Activated CD4-positive, alpha-beta T cell treated with anti-CD3 and anti-CD28 coated beads for 1 hour (primary cell): ENCODE results near the gene EXOC1L.
A peak's percentile ranks its signal among the peaks of the same experiment; 100 is the strongest.
"Not testable (repeated sequence)": the region's sequence is repeated elsewhere in the genome, so short reads cannot be mapped to it uniquely, and the experiment has no call there.

Experiments used
- DNase-seq: peaks from one replicate; pipeline ENCODE4 v3.0.0-alpha.2; 2020

The EXOC1L gene

GRCh38 chr4:55838952-55839351, 19.4 kb downstream of the EXOC1L start:
- no peak for DNase-seq

- DNase-seq, result no peak
These were observed 21.4 kb downstream of the EXOC1L start for GRCh38 chr4:55840956-55841355.

- not testable (repeated sequence) for DNase-seq
These were observed 22.0 kb downstream of the EXOC1L start for GRCh38 chr4:55841373-55842239.

- DNase-seq, result not testable (repeated sequence)
These were observed 22.7 kb downstream of the EXOC1L start for GRCh38 chr4:55842312-55842711.

- no peak for DNase-seq
These were observed 30.1 kb downstream of the EXOC1L start for GRCh38 chr4:55849724-55850123.

GRCh38 chr4:55851885-55852284, 32.3 kb downstream of the EXOC1L start:
- DNase-seq, result no peak

DNA sequence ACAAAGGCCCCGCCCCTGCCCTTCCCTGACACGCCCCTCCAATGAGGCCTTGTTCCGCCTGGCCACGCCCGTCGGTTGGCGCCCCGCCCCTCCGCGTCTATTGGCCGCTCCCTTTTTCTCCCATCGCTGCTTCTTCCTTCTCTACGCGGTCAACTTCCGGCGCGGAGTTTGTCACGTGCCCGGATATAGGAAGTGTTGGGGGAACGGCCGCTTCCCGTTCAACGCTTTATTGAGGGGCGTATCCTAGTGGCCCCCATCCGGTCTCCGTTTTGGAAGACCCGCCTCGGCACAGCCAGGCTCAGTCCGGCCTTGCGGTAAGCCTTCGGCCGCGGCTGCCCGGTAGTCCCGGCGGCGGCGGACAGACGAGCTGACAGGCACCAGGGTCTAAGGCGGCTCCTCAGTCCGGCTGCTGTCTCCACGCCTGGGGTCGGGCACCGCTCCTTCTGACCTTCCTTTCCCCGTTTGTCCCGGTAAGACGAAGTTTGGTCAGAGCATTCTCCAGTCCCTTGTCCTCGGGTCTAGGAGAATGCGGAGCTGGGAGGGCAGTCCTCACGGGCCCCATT, 34.0 kb downstream of the EXOC1L start, which contains the start of gene EXOC1:
Gene EXOC1, plus strand, starts transcription at position 165 of the 563 bp plus-strand sequence. CDS start 4,676 bp downstream, outside the sequence.
- peak; percentile 92 for DNase-seq

GRCh38 chr4:55854129-55854528, 34.5 kb downstream of the EXOC1L start:
- no peak for DNase-seq

GRCh38 chr4:55857586-55857985, 38.0 kb downstream of the EXOC1L start:
- DNase-seq, result no peak

- DNase-seq, result no peak
These were observed 40.1 kb downstream of the EXOC1L start for GRCh38 chr4:55859711-55860110.

DNA sequence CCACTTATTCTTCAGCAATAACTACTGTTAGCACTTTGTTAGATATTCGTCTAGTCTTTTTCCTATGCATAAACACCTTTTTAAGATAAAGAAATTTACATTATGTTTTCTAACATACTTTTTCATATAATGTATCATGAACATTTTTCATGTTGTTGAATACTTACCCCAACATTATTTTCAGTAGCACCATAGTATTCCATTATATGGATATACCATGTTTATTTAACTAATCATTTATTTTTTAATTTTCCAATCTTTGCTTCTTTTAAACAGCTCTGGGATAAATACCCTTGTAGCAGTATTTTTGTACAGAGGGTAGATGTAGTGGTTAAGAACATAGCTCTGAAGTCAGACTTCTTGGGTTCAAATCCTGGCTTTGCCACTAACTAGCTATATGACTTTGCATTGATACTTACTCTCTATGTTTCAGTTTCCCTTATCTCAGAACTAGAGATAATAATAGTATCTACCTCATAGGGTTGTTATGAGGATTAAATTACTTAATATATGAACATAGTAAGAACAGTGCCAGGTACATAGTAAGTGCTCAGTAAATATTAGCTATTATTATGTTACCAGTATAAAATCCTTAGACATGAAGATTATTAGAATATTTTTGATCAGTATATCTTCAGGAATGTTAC, 45.1 kb downstream of the EXOC1L start:
- no peak for DNase-seq

DNA sequence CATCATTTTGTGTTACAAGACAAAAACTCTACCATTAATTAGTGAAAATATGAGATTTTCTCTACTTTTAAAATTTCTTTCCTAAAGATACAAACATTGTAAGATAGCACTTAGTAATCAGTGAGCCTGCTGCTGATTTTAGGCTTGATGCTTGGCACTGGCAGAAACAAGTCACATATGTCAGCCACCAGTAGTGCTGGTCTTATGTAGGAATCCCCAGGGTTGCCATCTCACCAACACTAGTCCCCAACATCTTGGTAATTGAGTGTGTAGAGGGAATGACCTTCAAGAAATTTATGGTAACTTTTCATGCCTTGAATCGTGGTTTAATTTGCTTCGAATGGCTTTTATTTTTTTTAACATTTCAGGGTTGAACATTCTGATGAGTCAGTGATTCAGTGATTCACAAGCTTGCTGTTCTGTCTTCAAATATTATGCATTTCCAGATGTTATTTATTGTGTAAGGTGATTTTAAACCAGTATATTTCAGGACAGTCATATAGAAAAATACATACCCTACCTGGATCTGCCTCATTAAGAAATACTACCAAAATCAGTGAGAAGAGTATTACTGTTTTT, 45.7 kb downstream of the EXOC1L start:
- no peak for DNase-seq

DNA sequence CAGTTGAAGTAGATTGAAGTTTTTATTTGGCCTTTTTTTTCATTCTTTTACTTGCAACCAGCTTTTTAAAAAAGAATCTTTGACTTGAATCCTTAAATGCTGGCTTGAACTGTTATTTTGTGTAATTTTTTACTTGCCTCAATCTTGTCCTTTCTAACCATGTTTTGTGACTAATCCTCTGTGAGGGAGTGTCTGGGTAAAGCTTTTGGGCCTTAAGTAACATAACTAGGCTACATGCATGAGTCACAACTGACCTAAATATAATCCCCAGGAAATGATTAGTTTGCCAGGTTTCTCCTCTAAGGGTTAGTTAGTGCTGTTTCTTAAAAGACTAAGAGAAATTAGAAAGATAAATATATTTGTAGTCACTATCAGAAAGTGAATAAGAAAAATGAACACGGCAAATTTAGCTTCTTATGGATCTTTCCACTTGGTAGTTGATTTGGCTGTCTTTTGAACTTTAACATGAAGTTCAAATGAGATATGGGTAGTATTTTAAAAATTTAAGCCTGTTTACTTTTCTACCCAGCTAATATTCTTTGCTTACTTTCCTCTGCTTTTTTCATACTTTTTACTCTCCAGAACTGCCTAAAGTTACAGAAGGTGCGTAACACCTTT, 46.8 kb downstream of the EXOC1L start:
- no peak for DNase-seq

GRCh38 chr4:55866973-55867574, 47.5 kb downstream of the EXOC1L start:
- DNase-seq, result no peak

DNA sequence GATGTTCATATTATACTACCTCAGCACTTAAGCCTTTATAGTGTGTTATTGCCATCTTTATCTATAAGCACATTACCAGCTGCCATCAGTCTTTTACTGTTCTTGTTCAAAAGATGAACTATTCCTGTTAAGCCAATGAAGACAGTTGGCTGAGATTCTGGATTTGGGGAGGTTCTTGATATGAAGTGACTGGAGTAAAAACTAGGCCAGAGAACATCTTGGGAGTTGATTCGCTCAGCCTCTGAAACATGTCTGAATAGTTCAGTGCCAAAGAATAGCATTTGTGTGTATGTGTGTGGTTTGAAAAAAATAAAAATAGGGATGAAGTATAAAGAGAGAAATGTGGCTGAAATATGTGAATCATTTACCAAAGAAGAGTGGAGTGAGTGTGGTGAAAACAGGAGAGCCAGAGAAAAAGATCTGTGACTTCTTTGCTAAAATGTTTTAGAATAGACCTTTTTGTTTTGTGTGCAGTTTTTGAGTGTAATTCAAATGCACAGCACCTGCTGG, 49.0 kb downstream of the EXOC1L start:
- no peak for DNase-seq

GRCh38 chr4:55871299-55871800, 51.8 kb downstream of the EXOC1L start:
- DNase-seq, result no peak

GRCh38 chr4:55874831-55875230, 55.2 kb downstream of the EXOC1L start:
- DNase-seq, result no peak

DNA sequence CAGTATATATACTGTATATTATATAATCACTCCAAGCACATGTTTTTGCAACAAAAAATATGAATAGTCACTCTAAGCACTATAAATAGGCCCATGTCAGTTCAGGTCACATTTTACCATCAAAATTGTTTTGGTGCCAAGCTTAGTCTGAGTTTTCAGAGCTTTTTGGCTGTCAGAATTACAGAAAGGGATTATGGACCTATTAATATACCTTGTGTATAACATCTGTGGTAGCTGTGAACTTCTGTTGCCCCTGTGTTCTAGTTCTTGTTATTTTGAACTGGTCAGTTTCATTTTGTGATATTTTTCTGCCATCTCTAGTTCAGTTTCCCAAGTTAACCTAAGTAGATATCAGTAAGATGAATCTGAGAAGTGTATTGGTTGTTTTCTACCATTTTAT, 56.8 kb downstream of the EXOC1L start:
- no peak for DNase-seq

DNA sequence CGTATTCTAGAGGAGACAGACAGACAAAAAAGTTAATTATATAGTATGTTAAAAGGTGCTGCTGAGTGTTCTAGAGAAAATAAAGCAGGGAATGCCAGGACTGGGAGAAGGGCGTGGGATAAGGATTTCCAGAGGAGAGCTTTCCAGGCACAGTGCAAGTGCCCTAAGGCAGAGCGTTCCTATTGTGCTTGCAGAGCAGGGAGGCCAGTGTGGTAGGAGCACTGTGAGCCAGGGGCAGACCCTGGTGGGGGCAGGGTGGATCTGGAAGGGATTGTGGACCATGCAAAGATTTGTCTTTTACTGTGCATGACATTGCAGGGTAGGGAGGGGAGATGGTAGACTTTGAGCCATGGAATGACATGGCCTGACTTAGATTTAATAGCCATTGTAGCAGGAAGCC, 59.6 kb downstream of the EXOC1L start:
- no peak for DNase-seq

DNA sequence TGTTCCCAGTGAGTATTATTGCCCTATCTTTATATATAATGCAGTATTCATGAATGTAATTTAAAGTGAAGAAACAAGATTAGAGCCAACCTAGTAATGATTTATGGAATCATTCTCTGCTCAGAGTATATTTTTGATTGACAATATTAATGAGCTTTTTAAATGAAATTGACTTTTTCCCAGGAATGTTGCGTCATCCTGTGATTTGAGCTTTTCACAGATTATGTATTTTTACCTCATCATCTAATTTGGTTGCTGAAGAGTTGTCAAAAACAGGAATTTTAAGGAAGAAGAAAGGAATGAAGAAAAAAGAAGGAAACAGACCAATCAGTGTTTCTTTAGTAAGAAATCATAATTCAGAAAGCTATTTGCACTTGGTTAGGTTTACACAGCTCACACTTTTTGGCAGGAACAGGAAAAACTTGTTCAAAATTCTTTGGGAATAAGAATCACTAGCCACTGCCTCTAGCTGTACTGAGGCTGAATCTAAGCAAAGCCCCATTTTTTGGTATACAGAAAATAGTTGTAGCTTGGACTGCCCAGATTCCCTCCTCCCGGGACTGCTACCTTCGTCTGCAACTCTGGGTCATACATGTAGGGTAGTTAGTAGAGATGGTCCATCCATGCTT, 61.2 kb downstream of the EXOC1L start:
- no peak for DNase-seq

- no peak for DNase-seq
These were observed 64.7 kb downstream of the EXOC1L start for GRCh38 chr4:55884093-55884850.
